Fibroblast of pulmonary artery (primary cell): ENCODE results near the gene DOCK4.

Experiments
- DNase-seq: peaks from one replicate; pipeline ENCODE4 v3.0.0-alpha.2; 2010; ENCODE audit warnings: low read depth
- H3K4me3 ChIP-seq: replicated peaks from 2 replicates; pipeline ENCODE4 v1.5.1; 2011; ENCODE audit warnings: low read depth, mild to moderate bottlenecking, control low read depth, low read length, moderate library complexity
- TF ChIP-seq, protein P1 (sequence below): IDR thresholded peaks from 2 replicates; pipeline ENCODE4 v1.5.1; 2011; ENCODE audit warnings: mild to moderate bottlenecking, control low read depth, low read length, inconsistent platforms; ENCODE audit errors: missing control alignments

DOCK4 gene

DNA sequence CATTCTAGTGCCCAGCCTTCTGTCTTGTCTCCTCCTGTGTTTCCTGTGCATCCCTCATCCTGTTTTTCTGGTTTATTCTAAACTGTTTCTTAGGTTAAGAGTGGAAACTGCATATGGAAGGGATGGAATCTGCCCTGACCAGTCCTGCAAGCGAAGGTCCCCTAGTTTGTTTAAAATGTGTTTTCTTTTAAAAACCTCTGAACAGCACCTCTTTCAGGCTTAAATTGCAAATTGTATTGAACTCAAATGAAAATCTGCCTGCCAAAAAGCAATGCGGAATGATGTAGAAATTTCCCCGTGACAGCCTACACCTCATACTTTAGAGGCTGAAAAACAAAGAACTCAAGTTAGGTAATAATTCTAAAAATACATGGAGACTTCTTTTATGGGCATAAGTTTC is 421.1 kb downstream of the DOCK4 start:
- no peak overlapping the region for H3K4me3 ChIP-seq
- no peak for DNase-seq
- TF ChIP-seq, protein P1, sequence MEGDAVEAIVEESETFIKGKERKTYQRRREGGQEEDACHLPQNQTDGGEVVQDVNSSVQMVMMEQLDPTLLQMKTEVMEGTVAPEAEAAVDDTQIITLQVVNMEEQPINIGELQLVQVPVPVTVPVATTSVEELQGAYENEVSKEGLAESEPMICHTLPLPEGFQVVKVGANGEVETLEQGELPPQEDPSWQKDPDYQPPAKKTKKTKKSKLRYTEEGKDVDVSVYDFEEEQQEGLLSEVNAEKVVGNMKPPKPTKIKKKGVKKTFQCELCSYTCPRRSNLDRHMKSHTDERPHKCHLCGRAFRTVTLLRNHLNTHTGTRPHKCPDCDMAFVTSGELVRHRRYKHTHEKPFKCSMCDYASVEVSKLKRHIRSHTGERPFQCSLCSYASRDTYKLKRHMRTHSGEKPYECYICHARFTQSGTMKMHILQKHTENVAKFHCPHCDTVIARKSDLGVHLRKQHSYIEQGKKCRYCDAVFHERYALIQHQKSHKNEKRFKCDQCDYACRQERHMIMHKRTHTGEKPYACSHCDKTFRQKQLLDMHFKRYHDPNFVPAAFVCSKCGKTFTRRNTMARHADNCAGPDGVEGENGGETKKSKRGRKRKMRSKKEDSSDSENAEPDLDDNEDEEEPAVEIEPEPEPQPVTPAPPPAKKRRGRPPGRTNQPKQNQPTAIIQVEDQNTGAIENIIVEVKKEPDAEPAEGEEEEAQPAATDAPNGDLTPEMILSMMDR, result no peak

DNA sequence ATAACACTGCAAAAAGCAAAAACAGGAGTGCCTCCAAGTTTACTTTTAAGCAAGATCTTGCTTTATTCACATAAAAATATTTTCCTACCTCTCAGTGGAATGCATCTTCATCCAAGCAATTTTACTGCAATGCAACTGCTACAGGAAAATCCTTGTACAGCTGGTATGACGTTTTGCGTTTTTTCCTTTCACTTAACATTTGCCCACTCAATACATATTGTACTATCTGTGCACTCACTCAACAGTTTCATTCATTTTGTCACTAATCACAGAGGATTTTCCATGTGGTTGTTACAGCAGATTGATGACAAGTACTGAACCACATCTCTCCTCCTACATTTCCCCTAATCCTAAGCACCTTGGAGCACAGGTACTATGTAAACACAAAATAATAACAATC is 421.9 kb downstream of the DOCK4 start:
- DNase-seq, result no peak
- TF ChIP-seq, protein P1, result no peak
- no peak overlapping the region for H3K4me3 ChIP-seq

DNA sequence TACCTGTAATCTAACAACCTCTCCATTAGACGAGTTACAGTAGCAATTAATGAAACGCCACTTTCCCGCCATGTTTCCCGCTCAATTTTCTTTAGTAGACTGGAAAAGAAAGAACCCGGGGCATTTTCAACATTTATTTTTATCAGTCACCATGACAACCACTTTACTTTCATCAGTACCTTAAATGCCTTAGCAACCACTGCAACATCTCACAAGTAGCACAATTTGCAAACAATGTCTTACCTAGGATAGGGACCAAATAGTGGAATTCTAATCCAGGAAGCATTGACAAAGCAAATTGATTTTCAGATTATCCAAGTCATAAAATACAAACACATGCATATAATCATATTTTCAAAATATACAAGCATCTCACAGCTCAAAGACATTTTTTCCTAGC is 422.3 kb downstream of the DOCK4 start:
- no peak overlapping the region for H3K4me3 ChIP-seq
- no peak for DNase-seq
- TF ChIP-seq, protein P1, result no peak

DNA sequence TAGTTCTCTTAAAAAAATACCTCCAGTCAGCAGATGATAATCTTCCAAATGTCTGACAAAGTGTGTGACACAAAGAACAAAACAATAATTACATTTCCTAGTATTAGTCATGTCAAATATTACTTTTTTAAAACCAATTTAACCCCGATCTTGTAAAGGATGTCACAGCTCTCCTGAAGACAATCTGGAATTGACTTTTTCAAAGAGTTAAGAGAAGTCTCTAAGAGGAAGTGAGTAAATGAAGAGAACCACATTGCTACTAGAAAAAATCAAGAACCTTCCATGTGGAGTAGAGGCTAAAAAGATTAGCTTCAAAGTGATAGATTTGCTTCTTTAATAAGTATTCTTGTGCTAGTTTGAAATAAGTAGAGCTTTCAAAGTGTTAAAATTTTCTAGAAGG is 425.7 kb downstream of the DOCK4 start:
- DNase-seq, result no peak
- TF ChIP-seq, protein P1, result no peak
- no peak overlapping the region for H3K4me3 ChIP-seq

DNA sequence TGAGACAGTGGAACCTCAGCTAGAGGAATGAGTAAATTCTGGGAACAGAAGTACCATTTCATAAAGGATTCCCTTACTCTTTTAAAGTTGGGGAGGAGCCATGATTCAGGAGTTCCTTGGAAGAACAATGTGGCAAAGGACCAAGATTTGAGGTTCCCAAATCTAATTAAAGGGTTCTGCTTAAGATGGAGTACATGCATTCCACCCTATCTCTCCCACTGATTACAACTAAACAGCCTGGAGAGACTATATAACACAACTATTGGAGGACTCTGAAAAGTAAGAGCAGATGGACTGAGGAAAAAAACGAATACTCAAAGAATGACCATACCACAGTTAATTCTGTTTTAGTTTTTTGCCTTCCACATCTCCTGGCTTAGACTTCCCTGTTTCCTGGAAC is 431.0 kb downstream of the DOCK4 start:
- no peak overlapping the region for H3K4me3 ChIP-seq
- TF ChIP-seq, protein P1, result no peak
- DNase-seq, result no peak

DNA sequence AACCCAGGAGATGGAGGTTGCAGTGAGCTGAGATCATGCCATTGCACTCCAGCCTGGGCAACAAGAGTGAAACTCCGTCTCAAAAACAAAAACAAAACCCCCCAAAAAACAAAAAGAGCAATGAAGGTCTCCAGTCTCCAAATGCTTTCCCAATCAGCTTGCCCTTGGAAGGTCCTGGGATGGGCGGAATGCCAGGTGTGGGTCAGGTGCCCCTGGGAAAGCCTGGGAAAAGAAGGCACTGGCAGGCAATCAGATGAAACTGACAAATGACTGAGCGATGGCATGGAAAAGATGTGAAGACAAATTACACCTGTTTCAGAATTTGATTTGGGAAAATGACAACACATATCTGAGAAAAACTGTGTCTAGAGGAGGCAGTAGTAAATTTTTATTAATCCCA is 433.5 kb downstream of the DOCK4 start:
- no peak for DNase-seq
- no peak overlapping the region for H3K4me3 ChIP-seq
- TF ChIP-seq, protein P1, result no peak

DNA sequence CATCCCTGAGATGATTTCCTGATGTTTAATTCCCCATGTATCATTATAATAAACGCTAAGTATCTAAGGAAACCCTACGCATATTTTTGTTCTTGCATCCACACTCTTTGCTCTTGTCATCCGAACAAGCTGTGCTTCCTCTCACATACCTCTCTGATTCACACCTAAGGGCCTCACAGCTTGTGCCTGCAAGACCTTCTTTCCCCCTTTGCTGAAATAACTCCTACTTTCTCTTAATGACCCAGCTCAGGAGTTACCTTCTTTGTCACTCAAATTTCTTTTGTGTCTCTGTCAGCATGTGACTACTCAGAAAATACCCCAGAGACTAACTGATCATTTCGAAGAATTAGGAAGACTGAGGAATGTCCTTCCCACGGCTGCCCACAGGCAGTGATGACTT is 434.6 kb downstream of the DOCK4 start:
- TF ChIP-seq, protein P1, result no peak
- no peak overlapping the region for H3K4me3 ChIP-seq
- no peak for DNase-seq
